GM12801 (cell line): ENCODE results near the gene TCEA2.

Experiments
- CTCF ChIP-seq: IDR thresholded peaks from one replicate; pipeline ENCODE4 v1.5.1; 2011; ENCODE audit warnings: control low read depth; ENCODE audit not compliant: insufficient read length; ENCODE audit errors: extremely low read depth

Gene TCEA2

GRCh38 chr20:64041781-64042053, 21.3 kb upstream of the TCEA2 start:
- TF ChIP-seq CTCF: no peak

- TF ChIP-seq CTCF: no peak
These were observed 20.8 kb upstream of the TCEA2 start for GRCh38 chr20:64042054-64042781.

- no peak for TF ChIP-seq CTCF
These were observed 19.2 kb upstream of the TCEA2 start for GRCh38 chr20:64043768-64044167.

- TF ChIP-seq CTCF: no peak
These were observed 18.3 kb upstream of the TCEA2 start for GRCh38 chr20:64044484-64045247.

GRCh38 chr20:64045346-64046011, 17.5 kb upstream of the TCEA2 start:
- TF ChIP-seq CTCF: no peak

GRCh38 chr20:64047046-64047389, 16.0 kb upstream of the TCEA2 start:
- TF ChIP-seq CTCF: no peak

GRCh38 chr20:64047968-64048401, 15.0 kb upstream of the TCEA2 start:
- TF ChIP-seq CTCF: no peak
